ENCODE results near the gene HSD17B3.

- TF ChIP-seq CTCF (IDR thresholded peaks at IDR 0.05; ENCODE audit: poor library complexity, severe bottlenecking) = no peak
- TF ChIP-seq EZH2 (IDR thresholded peaks at IDR 0.05; ENCODE audit: borderline replicate concordance, insufficient read depth, low read length, poor library complexity, severe bottlenecking) = no peak
These were observed 55.7 kb downstream of the HSD17B3 start for GRCh38 chr9:96246267-96246671.
